GM12865 (cell line): Measurements from ENCODE around the gene AGPAT3.

Experiments used
- DNase-seq: peaks from one replicate; pipeline ENCODE4 v3.0.0; 2010; ENCODE audit warnings: low read depth
- H3K4me3 ChIP-seq: 2 replicates; pipeline ENCODE4 v1.5.1; 2011; ENCODE audit warnings: mild to moderate bottlenecking, low read depth, low read length, control low read depth
- CTCF ChIP-seq: IDR thresholded peaks from 2 replicates; pipeline ENCODE4 v1.5.1; 2011; ENCODE audit warnings: low read length, control low read depth, low read depth, inconsistent platforms; ENCODE audit not compliant: insufficient read depth; ENCODE audit errors: missing control alignments

AGPAT3 gene

GRCh38 chr21:43900690-43901089 is 35.7 kb downstream of the AGPAT3 start:
- no peak for TF ChIP-seq CTCF
- no peak overlapping the region for H3K4me3 ChIP-seq
- DNase-seq, result no peak

GRCh38 chr21:43902441-43902840 is 37.4 kb downstream of the AGPAT3 start:
- no peak overlapping the region for H3K4me3 ChIP-seq
- DNase-seq, result no peak
- TF ChIP-seq CTCF, result no peak

GRCh38 chr21:43903451-43904091 is 38.5 kb downstream of the AGPAT3 start:
- no peak for DNase-seq
- H3K4me3 ChIP-seq, result no peak overlapping the region
- no peak for TF ChIP-seq CTCF

DNA sequence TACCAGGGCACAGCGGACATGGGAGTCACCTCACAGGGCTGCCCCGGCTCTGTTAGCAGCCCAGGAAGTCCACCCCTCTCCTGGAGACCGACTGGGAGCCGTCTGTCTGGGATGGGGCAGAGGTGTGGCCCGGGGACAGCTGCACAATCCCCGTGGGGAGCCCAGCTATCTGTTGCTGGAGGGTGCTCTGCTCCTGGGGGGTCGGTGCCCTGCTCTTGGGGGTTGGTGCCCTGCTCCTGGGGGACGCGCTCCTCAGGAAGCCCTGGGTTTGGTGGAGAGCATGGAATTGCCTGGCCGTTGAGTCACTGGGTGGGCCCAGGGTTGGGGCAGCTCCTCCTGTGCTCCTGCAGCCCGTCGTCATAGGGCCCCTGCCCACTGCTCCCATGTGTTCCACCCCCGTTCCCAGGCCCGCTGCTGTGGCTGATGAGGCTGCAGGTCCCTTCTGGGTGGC is 39.3 kb downstream of the AGPAT3 start:
- no peak overlapping the region for H3K4me3 ChIP-seq
- no peak for TF ChIP-seq CTCF
- no peak for DNase-seq

DNA sequence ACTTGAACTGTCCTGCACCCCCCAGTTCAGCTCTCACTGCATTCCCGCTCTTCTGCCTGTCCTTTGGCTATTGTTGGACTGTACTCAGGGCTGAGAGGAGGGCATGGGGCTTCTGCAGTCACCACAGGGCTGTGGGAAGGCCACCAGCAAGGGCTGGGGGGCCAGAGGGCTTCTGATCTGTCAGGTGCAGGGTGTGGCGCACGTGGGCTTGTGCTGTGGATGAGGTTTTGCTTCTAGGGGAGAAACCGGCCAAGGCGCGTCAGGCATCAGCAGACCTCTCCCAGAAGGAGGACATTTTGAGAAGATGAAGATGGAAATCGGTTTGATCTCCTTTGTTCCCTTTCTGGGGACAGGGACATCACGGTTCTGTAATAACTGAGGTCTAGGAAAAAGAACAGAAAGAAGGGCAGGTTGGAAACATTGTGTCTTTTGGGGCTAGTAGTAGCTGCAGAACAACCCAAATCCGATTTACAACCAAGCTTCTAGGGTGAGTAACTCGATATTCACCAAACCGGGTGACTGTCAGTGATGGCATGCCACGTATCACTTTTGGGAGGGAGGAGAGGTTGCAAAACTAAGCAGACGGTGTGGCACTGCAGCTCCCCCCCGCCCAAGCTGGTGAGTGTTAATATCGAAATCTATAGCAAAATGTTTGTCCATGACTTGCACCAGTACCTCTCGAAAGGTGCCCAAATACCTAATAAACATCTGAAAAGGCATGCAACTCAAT is 40.9 kb downstream of the AGPAT3 start:
- no peak overlapping the region for H3K4me3 ChIP-seq
- no peak for TF ChIP-seq CTCF
- no peak for DNase-seq

DNA sequence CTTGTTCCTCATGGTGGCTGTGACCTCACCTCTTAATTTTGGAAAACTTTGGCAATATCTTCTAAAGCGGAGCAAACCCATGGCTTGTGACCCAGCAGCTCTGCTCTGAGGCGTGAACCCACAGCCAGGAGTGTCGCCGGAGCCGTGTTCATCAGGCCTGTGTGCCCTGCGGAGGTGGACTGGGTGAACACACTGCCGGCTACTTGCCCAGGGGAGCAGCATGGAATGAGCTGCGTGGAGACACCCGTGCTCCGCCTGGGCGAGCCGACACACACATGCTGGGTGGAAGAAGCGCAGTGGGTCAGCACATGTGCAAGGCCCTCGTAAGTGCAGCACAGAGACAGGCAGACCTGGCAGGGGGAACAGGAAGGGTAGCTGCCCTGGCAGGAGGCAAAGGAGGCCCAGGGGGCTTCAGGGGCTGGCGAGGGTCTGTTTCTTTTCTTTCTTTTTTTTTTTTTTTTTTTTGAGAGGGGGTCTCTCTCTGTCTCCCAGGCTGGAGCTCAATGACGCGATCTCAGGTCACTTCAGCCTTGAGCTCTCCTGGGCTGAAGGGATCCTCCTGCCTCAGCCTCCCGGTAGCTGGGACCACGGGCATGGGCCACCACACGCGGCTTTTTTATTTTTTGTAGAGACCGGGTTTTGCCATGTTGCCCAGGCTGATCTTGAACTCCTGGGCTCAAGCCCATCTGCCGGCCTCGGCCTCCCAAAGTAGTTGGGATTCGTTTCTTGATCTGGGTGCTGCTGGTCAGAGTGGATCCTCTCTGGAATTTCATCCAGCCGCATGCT is 41.8 kb downstream of the AGPAT3 start:
- no peak overlapping the region for H3K4me3 ChIP-seq
- DNase-seq, result no peak
- TF ChIP-seq CTCF, result no peak
